Activated CD4-positive, alpha-beta memory T cell treated with anti-CD3 and anti-CD28 coated beads for 36 hours (primary cell): Measurements from ENCODE around the gene MUC5B. TPM values are rescaled to one million over a fixed set of nuclear protein-coding genes. Genes with fewer than 3 reads are reported as not detected.

Source experiments
- CTCF ChIA-PET: fragments of 350-600 bp; sonication (Branson Sonifier 250); formaldehyde crosslinking; loops from one replicate; lab custom pipeline; 2021; ENCODE audit warnings: antibody characterized with exemption, inconsistent platforms; lab: Charles Lee
- POLR2A ChIA-PET: fragments of 350-600 bp; sonication (Branson Sonifier 250); formaldehyde crosslinking; loops from one replicate; lab custom pipeline; 2021; ENCODE audit warnings: antibody characterized with exemption; lab: Charles Lee
- DNase-seq: peaks from one replicate; pipeline ENCODE4 v3.0.0-alpha.2; 2020
- H3K27ac Mint-ChIP-seq: one replicate; pipeline ENCODE4 v1.8.0; 2021; ENCODE audit warnings: mixed read lengths
- H3K27me3 Mint-ChIP-seq: one replicate; pipeline ENCODE4 v1.8.0; 2021; ENCODE audit warnings: mixed read lengths
- H3K36me3 Mint-ChIP-seq: one replicate; pipeline ENCODE4 v1.8.0; 2021; ENCODE audit warnings: mixed read lengths
- H3K4me1 Mint-ChIP-seq: one replicate; pipeline ENCODE4 v1.8.0; 2021; ENCODE audit warnings: low read depth, mixed read lengths
- H3K4me3 Mint-ChIP-seq: one replicate; pipeline ENCODE4 v1.8.0; 2021; ENCODE audit warnings: mild to moderate bottlenecking, mixed read lengths
- H3K9me3 Mint-ChIP-seq: one replicate; pipeline ENCODE4 v1.8.0; 2021; ENCODE audit warnings: mixed read lengths
- intact Hi-C: fragments of 100-400 bp; cut with micrococcal nuclease; formaldehyde crosslinking; loops from one replicate; pipeline ENCODE4 v1.15.1; 2023
- total RNA-seq, 2 experiments: library from RNA; stranded (reverse); gene quantifications; one replicate each; pipeline ENCODE4 v1.2.3, GENCODE V29; 2021

Gene MUC5B
- total RNA-seq, 2 experiments from 2014 or later, result not detected

DNA sequence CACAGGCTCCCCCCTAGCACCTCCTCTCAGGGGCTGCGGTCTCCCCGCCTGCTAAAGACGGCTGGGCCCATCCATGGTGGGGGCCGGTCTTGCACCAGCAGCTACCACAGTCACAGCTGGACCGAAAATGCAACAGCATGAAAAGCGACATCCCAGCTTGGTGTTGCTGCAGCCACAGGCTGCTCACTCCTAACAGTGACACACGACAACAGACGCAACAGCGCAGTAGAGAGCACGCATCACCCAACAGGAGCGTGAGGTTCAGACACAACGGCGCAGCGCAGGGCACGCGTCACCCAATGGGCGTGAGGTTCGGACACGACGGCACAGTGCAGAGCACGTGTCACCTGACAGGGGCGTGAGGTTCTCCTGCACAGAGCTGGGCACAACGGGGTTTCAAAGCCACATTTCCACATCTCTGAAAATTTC is 62.5 kb downstream of the MUC5B start:
- CTCF ChIA-PET, result no interaction called here
- H3K9me3 Mint-ChIP-seq, result no peaks in the 10 kb centered on the region
- intact Hi-C loops, result no loop called here
- no peaks in the 10 kb centered on the region for H3K4me1 Mint-ChIP-seq
- POLR2A ChIA-PET, result no interaction called here
- H3K36me3 Mint-ChIP-seq, result peaks cover 22% of the 10 kb centered on the region
- H3K27ac Mint-ChIP-seq, result no peak overlapping the region
- H3K4me3 Mint-ChIP-seq, result no peak overlapping the region
- H3K27me3 Mint-ChIP-seq, result no peaks in the 10 kb centered on the region
- no peak for DNase-seq

DNA sequence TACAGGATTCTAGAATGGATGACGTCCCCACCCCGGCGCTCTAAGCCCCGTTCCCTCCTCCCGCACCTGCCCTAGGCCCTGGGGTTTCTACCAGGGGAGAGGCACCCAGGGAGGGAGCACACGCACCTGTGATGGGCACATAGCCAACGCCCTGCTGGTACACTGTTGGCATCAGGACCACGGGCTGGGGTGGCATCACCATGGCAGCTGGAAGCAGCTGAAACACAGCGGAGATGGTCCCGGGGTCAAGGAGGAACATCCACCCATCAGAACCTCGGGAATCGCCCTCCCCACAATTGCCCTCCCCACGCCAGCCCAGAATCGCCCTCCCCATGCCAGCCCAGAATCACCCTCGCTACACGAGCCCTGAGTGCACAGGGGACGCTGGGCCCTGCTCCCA is 63.0 kb downstream of the MUC5B start:
- DNase-seq, result no peak
- no peak overlapping the region for H3K27ac Mint-ChIP-seq
- H3K4me1 Mint-ChIP-seq, result no peaks in the 10 kb centered on the region
- no peak overlapping the region for H3K4me3 Mint-ChIP-seq
- POLR2A ChIA-PET, result no interaction called here
- H3K36me3 Mint-ChIP-seq, result peaks cover 21% of the 10 kb centered on the region
- no peaks in the 10 kb centered on the region for H3K27me3 Mint-ChIP-seq
- intact Hi-C loops, result no loop called here
- no peaks in the 10 kb centered on the region for H3K9me3 Mint-ChIP-seq
- CTCF ChIA-PET, result no interaction called here

DNA sequence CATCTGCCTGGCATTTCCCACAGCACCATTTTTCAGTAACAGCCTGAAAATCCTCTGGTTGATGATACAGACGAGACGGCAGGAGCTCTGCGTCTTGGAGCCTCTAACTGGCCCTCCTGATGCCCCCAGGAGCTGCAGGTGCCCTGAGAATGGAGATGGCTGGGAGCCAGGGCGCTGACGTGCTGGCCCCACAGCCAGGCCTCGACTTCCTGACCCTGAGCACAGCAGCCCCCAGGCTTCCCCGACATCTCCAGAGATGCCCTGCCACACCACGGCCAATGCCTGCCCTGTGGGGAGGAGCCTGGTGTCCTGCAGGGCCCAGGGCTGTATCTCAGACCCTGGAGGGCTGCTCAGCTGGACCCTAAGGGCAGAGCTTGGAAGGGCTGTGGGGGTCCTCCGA is 65.1 kb downstream of the MUC5B start:
- CTCF ChIA-PET, result no interaction called here
- peaks cover 21% of the 10 kb centered on the region for H3K36me3 Mint-ChIP-seq

DNA sequence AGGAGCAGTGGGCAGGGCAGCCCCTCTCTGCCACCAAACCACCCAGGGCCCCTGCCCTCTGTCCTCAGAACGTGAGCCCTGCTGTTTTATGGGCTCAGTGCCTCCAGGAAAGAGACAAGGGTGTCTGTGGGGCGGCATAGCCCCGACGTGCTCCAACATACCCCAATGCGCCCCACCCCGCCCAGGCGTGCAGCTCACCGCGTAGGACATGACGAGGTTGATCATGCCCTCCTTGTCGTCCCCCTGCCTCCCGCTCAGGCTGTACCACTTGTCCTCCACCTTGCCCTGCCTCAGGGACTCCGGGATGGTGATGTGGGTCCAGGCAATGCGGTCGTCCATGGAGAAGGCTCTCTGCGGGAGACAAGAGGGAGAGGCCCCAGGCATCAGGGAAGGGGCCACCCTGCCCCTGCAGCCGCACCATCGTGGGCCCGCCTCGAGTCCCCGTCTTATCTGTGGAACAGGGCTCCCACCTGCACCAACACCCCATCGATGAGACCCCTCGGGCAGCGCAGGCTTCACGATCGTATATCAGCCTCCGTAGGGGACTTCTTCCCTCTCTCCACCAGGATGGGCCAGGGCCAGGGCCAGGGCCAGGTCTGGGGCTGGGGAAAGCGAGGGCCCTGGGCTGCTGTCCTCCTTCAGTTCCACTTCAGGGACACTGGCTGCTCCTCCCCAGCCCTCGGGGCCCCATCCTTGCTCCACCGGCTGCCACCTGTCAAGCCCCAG is 65.7 kb downstream of the MUC5B start:
- Mint-ChIP-seq H3K27ac (no peak overlapping the region), H3K4me3 (no peak overlapping the region), H3K27me3 (no peaks in the 10 kb centered on the region), H3K4me1 (no peaks in the 10 kb centered on the region), H3K9me3 (no peaks in the 10 kb centered on the region), H3K36me3 (peaks cover 21% of the 10 kb centered on the region)
- intact Hi-C loops, result no loop called here
- ChIA-PET POLR2A (no interaction called here), CTCF (no interaction called here)
- DNase-seq, result no peak

More for the DNA sequence above, 65.1 kb downstream of the MUC5B start:
- intact Hi-C loops, result no loop called here
- Mint-ChIP-seq H3K27ac (no peak overlapping the region), H3K4me1 (no peaks in the 10 kb centered on the region), H3K27me3 (no peaks in the 10 kb centered on the region), H3K9me3 (no peaks in the 10 kb centered on the region), H3K4me3 (no peak overlapping the region)
- POLR2A ChIA-PET, result no interaction called here
- DNase-seq, result no peak

DNA sequence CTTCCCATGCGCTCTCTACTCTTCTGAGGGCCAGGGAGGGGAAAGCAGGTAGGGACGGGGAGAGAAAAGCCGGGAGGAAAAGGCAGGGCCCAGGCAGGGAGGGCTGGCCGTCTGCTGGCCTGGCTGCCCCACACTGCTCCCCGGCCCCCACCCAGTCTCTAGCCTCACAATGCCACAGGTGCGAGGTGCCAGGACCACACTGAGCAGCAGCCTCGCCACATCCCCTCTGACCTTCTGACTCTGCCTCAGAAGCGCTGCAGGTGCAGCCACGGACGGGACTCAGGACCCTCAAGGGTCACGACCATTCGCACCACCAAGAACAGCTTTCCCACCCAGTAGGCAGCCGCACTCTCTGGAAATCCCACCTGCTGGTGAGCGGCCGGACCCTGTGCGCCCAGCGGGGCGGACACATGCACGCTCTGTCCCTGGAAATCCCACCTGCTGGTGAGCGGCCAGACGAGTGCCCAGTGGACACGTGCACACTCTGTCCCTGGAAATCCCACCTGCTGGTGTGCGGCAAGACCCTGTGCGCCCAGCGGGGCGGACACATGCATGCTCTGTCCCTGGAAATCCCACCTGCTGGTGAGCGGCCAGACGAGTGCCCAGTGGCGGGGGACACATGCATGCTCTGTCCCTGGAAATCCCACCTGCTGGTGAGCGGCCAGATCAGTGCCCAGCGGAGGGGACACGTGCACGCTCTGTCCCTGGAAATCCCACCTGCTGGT is 66.5 kb downstream of the MUC5B start:
- Mint-ChIP-seq H3K27ac (no peak overlapping the region), H3K36me3 (peaks cover 21% of the 10 kb centered on the region), H3K9me3 (no peaks in the 10 kb centered on the region), H3K4me3 (no peak overlapping the region), H3K27me3 (no peaks in the 10 kb centered on the region), H3K4me1 (no peaks in the 10 kb centered on the region)
- intact Hi-C loops, result no loop called here
- DNase-seq, result no peak
- CTCF ChIA-PET, result no interaction called here
- POLR2A ChIA-PET, result no interaction called here

DNA sequence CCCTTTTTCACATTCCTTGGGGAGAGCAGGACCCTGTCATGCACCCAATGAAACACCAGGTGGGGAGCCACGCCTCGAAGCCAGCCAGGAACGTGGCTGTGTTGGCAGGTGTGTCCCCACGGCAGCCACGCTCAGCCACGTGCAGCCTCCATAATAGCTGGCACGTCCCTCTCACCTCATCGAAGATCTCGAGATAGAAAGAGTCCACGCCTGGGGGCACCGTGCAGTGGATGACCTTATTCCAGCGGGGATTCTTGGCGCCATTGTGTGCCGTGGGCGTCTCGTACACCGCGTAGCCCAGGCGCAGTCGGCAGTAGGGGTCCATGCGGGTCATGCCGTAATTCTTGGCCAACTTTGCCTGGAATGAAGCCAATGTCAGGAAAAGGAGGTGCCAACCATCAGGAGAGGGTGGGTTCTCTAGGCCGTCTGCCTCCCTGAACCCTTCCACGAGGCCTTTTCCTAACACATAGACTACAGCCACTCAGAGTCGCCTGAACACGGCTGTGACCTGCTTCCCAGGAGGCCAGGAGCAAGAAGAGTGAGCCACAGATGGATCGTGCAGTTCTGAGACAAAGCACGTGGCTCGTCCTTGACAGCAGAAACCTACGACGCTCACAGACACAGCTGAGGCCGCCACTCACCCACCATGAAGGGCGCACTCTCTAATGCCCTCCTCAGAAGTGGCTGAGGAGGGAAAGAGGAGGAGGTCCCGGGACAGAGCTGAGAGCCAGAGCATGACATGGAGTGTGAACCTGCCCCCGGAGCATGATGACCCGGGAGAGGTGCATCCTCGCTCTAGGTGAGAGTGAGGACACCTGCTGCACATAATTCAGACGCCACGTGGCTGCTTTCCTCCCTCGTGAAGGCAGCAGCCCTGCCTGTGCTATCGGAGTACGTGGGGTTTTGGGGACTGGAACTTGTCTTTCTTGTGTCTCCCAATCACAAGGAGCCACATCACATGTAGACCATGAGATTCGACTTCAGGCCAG is 67.5 kb downstream of the MUC5B start:
- no peaks in the 10 kb centered on the region for H3K9me3 Mint-ChIP-seq

DNA sequence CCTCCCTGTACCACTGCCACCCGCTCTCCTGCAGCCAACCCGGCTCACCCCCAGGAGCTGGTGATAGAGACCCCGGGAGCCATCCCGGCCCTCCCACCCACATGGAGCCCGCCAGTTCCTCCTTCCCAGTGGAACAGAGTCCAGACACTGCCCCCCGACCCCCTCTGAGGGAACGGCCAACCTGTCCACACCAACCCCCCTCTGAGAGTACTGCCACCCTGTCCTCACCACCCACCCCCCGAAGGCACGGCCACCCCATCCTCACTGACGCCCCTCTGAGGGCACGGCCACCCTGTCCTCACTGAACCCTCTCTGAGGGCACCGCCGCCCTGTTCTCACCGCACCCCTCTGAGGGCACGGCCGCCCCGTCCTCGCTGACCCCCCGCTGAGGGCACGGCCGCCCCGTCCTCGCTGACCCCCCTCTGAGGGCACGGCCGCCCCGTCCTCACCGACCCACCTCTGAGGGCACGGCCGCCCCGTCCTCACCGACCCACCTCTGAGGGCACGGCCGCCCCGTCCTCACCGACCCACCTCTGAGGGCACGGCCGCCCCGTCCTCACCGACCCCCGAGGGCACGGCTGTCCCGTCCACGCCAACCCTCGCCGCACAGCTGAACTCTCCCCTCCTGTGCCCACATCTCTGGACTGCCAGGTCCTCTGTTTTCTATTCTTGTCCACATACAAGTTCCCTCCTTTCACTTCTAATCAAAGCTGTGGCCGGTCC is 68.6 kb downstream of the MUC5B start:
- H3K36me3 Mint-ChIP-seq, result peaks cover 16% of the 10 kb centered on the region
- no peaks in the 10 kb centered on the region for H3K4me1 Mint-ChIP-seq
- DNase-seq, result no peak
- H3K27me3 Mint-ChIP-seq, result no peaks in the 10 kb centered on the region
- no peak overlapping the region for H3K4me3 Mint-ChIP-seq
- H3K9me3 Mint-ChIP-seq, result no peaks in the 10 kb centered on the region
- ChIA-PET POLR2A (no interaction called here), CTCF (no interaction called here)
- intact Hi-C loops, result no loop called here
- no peak overlapping the region for H3K27ac Mint-ChIP-seq

More for the DNA sequence above, 67.5 kb downstream of the MUC5B start:
- intact Hi-C loops, result no loop called here
- POLR2A ChIA-PET, result no interaction called here
- DNase-seq, result no peak
- no peak overlapping the region for H3K4me3 Mint-ChIP-seq
- H3K27ac Mint-ChIP-seq, result no peak overlapping the region
- CTCF ChIA-PET, result no interaction called here
- no peaks in the 10 kb centered on the region for H3K4me1 Mint-ChIP-seq
- H3K36me3 Mint-ChIP-seq, result peaks cover 19% of the 10 kb centered on the region
- H3K27me3 Mint-ChIP-seq, result no peaks in the 10 kb centered on the region

DNA sequence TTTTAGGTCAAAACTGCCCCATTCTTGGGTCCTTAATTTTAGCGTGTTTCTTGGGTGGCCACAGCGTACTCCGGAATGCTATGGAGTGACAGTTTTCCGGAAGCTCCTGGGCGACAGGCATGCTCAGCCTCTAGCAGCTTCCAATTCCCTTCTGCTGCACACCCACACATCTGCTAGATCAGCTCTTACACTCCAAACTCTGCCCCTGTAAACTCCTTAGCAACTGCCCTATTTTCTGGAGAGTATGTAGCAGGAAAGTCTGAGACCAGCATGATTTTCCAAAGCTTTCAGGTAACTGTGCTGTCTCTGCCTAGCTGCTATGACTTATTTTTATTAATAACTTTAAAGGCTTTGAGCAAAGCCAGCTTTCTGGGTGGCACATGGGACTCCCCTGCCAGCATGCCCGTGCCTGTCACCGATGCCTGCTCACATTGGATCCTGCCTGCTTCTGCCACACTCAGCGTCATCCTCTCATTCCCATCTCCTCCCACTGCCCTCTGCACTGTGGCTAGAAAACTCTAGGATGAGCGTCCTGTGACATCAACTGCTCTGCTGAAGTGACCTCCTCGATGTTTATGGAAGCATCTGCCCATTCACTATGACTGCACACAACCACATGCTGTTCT is 69.3 kb downstream of the MUC5B start:
- POLR2A ChIA-PET, result no interaction called here
- intact Hi-C loops, result no loop called here
- Mint-ChIP-seq H3K4me1 (no peaks in the 10 kb centered on the region), H3K27me3 (no peaks in the 10 kb centered on the region), H3K9me3 (no peaks in the 10 kb centered on the region), H3K36me3 (peaks cover 12% of the 10 kb centered on the region), H3K4me3 (no peak overlapping the region), H3K27ac (no peak overlapping the region)
- no peak for DNase-seq
- CTCF ChIA-PET, result no interaction called here

DNA sequence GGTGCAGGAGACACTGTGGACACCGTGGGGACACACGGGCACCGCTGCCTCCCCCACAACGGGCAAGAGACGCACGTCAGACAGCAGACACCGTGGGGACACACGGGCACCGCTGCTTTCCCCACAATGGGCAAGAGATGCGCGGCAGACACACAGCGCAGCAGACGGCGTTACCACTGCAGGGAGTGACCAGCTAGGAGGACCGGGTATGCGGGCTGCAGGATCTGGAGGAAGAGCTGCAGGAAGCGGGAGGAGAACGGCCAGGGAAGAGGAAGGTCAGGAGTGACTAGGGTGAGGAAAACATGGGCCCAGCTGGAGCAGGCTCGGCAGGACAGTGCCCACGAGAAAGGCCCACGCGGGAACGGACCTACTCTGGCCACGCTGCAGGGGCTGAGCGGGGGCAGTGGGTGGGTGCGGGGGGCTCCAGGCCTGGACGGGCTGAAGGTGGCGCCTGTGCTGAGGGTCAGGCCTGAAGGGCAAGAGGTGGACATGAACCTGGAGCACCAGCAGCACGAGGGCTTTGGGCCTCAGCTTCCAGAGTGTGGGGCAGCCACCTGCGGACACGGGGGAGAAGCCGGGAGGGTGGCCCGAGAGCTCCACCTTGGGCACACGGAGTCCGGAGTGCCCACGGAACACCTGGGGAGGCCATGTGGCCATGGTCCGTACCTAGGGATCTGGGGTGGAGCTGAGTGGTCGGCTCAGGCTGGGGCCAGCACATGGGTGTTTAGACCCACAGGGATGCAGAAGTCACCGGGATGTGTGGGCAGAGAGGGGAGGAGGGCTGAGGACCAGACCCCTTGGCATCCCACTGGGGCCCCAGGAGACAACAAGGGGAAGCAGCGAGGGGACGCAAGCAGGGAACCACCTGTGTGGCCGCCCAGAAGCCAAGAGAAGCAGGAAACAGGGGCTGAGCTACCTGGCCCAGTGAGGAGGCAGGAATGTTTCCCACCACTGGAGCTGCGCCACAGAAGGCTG is 70.1 kb downstream of the MUC5B start:
- DNase-seq, result no peak
- H3K4me3 Mint-ChIP-seq, result no peak overlapping the region
- H3K36me3 Mint-ChIP-seq, result peaks cover 10% of the 10 kb centered on the region
- H3K4me1 Mint-ChIP-seq, result no peaks in the 10 kb centered on the region
- no peaks in the 10 kb centered on the region for H3K9me3 Mint-ChIP-seq
- intact Hi-C loops, result no loop called here
- CTCF ChIA-PET, result interaction anchor here (1.5 to 1.7 kb wide), 2 partner anchors 222 to 282 kb away, joined by 6 to 8 read pairs; no protein-coding TSS in a partner anchor
- H3K27ac Mint-ChIP-seq, result no peak overlapping the region
- no peaks in the 10 kb centered on the region for H3K27me3 Mint-ChIP-seq
- POLR2A ChIA-PET, result no interaction called here

DNA sequence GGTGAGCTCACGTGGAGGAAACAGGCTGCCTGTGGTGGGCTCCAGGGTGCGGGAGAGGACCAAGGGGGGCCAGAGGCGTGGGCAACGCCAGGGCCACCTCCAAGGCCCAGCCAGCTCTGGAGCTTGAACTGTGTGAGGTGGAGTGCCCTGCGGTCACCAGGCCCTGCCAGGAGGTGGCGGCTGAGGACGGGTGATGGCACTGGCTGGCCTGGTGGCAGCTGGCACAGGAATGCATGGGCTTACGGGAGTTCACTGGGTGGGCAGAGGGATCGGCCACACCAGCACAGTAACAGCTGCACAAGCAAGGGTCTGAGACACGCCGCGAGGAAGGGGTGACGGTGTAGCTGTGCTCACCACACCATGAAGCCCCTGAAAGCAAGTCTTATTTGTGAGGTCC is 70.8 kb downstream of the MUC5B start:
- H3K4me1 Mint-ChIP-seq, result no peaks in the 10 kb centered on the region
- no peaks in the 10 kb centered on the region for H3K27me3 Mint-ChIP-seq
- H3K9me3 Mint-ChIP-seq, result no peaks in the 10 kb centered on the region
- peak; percentile 36 for DNase-seq
- intact Hi-C loops, result no loop called here
- H3K4me3 Mint-ChIP-seq, result no peak overlapping the region
- H3K36me3 Mint-ChIP-seq, result peaks cover 7% of the 10 kb centered on the region
- POLR2A ChIA-PET, result no interaction called here
- no peak overlapping the region for H3K27ac Mint-ChIP-seq
- CTCF ChIA-PET, result interaction anchor here (1.5 to 1.7 kb wide), 2 partner anchors 222 to 281 kb away, joined by 6 to 8 read pairs; no protein-coding TSS in a partner anchor
